ENCODE data around the gene LRRC23.

- TF ChIP-seq CTCF (conservative IDR thresholded peaks at IDR 0.05 in 1 of 2, IDR thresholded peaks at IDR 0.05 in 1 of 2; ENCODE audit: low read depth in 1 of 2, low read length in 2 of 2) (no peak), EZH2 (IDR thresholded peaks at IDR 0.05; ENCODE audit: low read length, missing control alignments) (no peak)
These were observed 38.7 kb downstream of the LRRC23 start for GRCh38 chr12:6943389-6943721.

Measured in fibroblast of lung (primary cell).